Pancreas (tissue), 10 donors: ENCODE measurements around the gene COTL1. TPM values are rescaled to one million over a fixed set of nuclear protein-coding genes. Genes with fewer than 3 reads are reported as not detected.

Experiments
- ATAC-seq, 4 donors: fragments of 200-7000 bp; cut with Tn5 transposase; one replicate each; pipeline versions ENCODE4 v1.8.0 to v1.9.1; 2020; ENCODE audit warnings: mild to moderate bottlenecking in 4 of 4, moderate library complexity in 4 of 4
- DNase-seq, 6 donors: peaks; one replicate each; pipeline ENCODE4 v3.0.0-alpha.2; 2020
- FAIRE-seq: peaks from 2 replicates; lab custom pipeline; 2012; peaks lifted over from hg19 to GRCh38; lab: Jason Lieb, UNC
- H3K27ac ChIP-seq, 4 donors: fragments of 200-600 bp; sonication (generic); 1 replicate in 3 of 4; 2 replicates in 1 of 4; pipeline versions ENCODE4 v1.5.0 to v1.8.0; 2020
- H3K27me3 ChIP-seq, 4 donors: fragments of 200-600 bp; one replicate each; pipeline ENCODE4 v1.8.0; 2021
- H3K36me3 ChIP-seq, 3 donors: fragments of 200-600 bp; sonication (generic) in 1 of 3; one replicate each; pipeline versions ENCODE4 v1.5.0 to v1.8.0; 2020 to 2021
- H3K4me1 ChIP-seq, 3 donors: fragments of 200-600 bp; one replicate each; pipeline ENCODE4 v1.8.0; 2021
- H3K4me3 ChIP-seq, 4 donors: fragments of 200-600 bp; sonication (generic) in 2 of 4; one replicate each; pipeline versions ENCODE4 v1.5.0 to v1.8.0; 2020 to 2021
- H3K9me3 ChIP-seq, 4 donors: fragments of 200-600 bp; one replicate each; pipeline ENCODE4 v1.8.0; 2021
- WGBS, 2 donors: extraction: QIAGEN DNeasy Blood & Tissue Kit; methylation state at CpG; one replicate each; pipeline ENCODE4 v1.1.7; 2013; 5-methylcytosine and 5-hydroxymethylcytosine counted together
- intact Hi-C, 3 donors: fragments of 100-400 bp; cut with DNase I; formaldehyde crosslinking; loops; one replicate each; pipeline versions ENCODE4 v1.11.1 to v1.14.2; 2022
- polyA plus RNA-seq, 2 donors: library from polyadenylated mRNA; stranded (reverse); fragments of 200-250 nt; gene quantifications; one replicate each; pipeline ENCODE4 v1.2.3, GENCODE V29; 2013
- total RNA-seq, 6 donors: library from RNA; stranded (reverse); fragmentation: NEBNext Ultra II Directional in 4 of 6; extraction: Animal tissue kit (Norgen Biotek cat#: 25700) in 4 of 6; gene quantifications; one replicate each; pipeline versions ENCODE4 v1.2.1 to v1.2.4, GENCODE V29; 2021 to 2023
- TF ChIP-seq, protein P1 (sequence below), 4 donors: fragments of 200-600 bp; sonication (generic) in 3 of 4; IDR thresholded peaks; one replicate each; pipeline versions ENCODE4 v1.5.0 to v1.8.0; 2021; ENCODE audit warnings: antibody characterized with exemption in 4 of 4
- donor health status: healthy with polysubstance abuse.
- donor health status: DM: no; HTN: no; CAD: no; lungs with moderate emphysema.
- donor health status: DM: no; HTN: no; CAD: no.
- donor health status: control.
- donor health status: control.
- donor health status: Bipolar disorder and iron deficiency.
- donor health status: DM: yes; HTN: yes; CAD: no.
- donor health status: DM: no; HTN: no; CAD: no.
- donor health status: DM: no; HTN: no; CAD: no.
- donor health status: DM: yes; HTN: yes; CAD: no.

Gene COTL1
- total and polyA plus RNA-seq, 8 donors, result 6.8 to 44.3 (median 19.1) TPM

DNA sequence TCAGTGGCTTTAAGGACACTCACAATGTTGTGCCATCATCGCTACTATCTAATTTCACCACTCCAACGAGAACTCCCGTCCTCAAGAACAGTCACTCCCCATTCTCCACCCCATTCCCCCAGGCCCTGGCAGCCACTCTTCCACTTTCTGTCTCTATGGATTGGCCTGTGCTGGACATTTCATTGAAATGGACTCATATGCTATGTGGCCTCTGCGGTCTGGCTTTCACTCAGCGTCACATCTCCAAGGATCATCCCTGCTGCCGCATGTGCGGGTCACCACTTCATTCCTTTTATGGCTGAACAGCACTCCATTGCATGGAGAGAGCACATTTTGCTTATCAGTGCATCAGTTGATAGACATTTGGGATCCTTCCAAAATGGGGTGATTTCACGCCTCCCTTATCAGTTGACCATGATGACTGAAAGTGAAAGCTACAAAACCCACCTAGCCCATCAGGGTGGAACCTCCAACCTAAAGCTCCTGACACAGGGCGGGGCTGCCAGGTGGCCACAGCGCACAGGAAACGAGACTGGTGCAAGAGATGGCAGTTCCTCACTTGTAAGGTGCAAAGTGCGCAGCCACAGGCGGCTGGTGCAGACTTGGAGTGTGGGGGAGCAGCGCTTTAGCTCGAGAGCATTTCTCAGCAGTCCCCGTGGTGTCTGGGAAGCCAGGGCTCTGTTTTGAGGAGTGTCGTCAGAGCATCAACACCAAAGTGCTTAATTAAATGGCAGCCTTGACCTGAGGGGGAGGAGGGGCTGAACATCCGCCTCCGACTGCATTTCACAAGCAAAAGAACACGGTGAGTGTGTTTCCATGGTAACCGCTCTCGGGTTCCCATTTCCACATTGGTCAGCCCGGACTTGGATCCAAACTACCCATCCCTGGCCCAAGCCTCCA is 23.8 kb downstream of the COTL1 start:
- Histone ChIP-seq H3K4me1 (peaks cover 0 to 8% (median 6%) of the 10 kb centered on the region in 3 donors), H3K27ac (no peak overlapping the region), H3K9me3 (no peaks in the 10 kb centered on the region), H3K27me3 (no peaks in the 10 kb centered on the region), H3K4me3 (no peak overlapping the region), H3K36me3 (no peaks in the 10 kb centered on the region)
- intact Hi-C loops, result no loop called here
- peak in 3 of 4 donors; percentile 26 to 48 (median 34) for ATAC-seq
- FAIRE-seq, result no peak
- 75 to 77% methylated on average over 23 of the region's 23 CpGs for WGBS, 2 donors
- TF ChIP-seq, protein P1, sequence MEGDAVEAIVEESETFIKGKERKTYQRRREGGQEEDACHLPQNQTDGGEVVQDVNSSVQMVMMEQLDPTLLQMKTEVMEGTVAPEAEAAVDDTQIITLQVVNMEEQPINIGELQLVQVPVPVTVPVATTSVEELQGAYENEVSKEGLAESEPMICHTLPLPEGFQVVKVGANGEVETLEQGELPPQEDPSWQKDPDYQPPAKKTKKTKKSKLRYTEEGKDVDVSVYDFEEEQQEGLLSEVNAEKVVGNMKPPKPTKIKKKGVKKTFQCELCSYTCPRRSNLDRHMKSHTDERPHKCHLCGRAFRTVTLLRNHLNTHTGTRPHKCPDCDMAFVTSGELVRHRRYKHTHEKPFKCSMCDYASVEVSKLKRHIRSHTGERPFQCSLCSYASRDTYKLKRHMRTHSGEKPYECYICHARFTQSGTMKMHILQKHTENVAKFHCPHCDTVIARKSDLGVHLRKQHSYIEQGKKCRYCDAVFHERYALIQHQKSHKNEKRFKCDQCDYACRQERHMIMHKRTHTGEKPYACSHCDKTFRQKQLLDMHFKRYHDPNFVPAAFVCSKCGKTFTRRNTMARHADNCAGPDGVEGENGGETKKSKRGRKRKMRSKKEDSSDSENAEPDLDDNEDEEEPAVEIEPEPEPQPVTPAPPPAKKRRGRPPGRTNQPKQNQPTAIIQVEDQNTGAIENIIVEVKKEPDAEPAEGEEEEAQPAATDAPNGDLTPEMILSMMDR (IDR thresholded peaks at IDR 0.05), result no peak
- no peak for DNase-seq

DNA sequence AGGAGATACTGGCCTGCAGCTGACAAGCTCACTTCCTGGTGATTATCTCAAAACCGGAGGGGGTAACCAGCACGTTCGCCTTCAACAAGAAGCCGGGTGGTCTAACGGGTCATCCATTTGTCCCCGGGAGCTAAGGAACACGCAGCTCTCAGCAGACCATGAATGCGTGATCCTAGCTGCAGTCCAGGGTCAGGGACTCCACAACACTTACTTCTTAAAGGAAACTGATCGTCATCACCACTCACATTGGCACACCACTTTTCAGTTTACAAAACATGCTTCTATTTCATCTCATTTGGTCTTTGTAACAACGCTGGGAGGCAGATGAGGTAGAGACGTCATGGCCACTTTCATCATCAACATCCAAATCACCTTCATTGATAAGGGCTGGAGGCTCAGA is 25.2 kb downstream of the COTL1 start:
- TF ChIP-seq, protein P1 (IDR thresholded peaks at IDR 0.05), result no peak
- no peak for FAIRE-seq
- no peaks in the 10 kb centered on the region for H3K27me3 ChIP-seq
- H3K4me1 ChIP-seq, result peaks cover 0 to 8% (median 6%) of the 10 kb centered on the region in 3 donors
- H3K36me3 ChIP-seq, result no peaks in the 10 kb centered on the region
- H3K4me3 ChIP-seq, result no peak overlapping the region
- no peaks in the 10 kb centered on the region for H3K9me3 ChIP-seq
- intact Hi-C loops, result no loop called here
- no peak for DNase-seq
- no peak overlapping the region for H3K27ac ChIP-seq
- no peak for ATAC-seq
- 63 to 66% methylated on average over 11 of the region's 11 CpGs for WGBS, 2 donors

DNA sequence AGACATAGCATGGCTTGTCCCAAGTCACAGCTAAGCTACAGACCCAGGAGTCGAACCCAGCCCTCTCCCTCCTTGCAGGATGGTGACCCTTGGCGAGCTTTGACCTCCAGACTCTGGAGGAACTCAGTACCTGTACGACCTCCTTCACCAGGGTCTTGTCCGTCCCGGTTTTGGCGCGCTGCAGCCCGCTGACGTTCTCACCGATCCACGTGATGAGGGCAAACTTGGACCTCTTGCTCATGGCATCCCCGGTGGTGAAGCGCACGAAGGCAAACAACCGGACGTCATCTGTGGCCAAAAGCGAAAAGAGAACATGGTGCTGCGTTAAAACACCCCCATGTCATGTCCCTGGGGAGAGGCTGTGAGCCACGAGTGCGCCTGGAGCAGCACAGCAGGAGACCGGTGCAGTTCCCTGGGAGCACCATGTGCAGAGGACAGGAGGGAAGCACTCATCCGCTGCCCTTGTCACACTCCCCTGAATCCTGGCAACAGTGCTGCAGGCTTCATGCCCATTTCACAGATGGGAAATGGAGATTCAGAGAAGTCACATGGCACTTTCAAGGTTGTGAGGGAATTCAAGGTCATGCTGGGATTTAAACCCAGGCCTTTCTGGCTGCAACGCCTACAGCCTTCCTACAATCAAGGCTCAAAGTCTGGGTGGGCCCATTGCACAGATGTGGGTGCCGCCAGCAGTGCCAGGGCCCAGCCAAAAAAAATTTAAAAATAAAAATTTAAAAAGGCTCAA is 27.7 kb downstream of the COTL1 start:
- H3K27me3 ChIP-seq, result no peaks in the 10 kb centered on the region
- no peak overlapping the region for H3K4me3 ChIP-seq
- intact Hi-C loops, result no loop called here
- FAIRE-seq (no peak), ATAC-seq (no peak), DNase-seq (no peak)
- no peaks in the 10 kb centered on the region for H3K9me3 ChIP-seq
- peaks cover 0 to 6% (median 4%) of the 10 kb centered on the region in 3 donors for H3K4me1 ChIP-seq
- TF ChIP-seq, protein P1 (IDR thresholded peaks at IDR 0.05), result no peak
- no peaks in the 10 kb centered on the region for H3K36me3 ChIP-seq
- WGBS, 2 donors, result 89 to 90% methylated on average over 24 of the region's 24 CpGs
- no peak overlapping the region for H3K27ac ChIP-seq

DNA sequence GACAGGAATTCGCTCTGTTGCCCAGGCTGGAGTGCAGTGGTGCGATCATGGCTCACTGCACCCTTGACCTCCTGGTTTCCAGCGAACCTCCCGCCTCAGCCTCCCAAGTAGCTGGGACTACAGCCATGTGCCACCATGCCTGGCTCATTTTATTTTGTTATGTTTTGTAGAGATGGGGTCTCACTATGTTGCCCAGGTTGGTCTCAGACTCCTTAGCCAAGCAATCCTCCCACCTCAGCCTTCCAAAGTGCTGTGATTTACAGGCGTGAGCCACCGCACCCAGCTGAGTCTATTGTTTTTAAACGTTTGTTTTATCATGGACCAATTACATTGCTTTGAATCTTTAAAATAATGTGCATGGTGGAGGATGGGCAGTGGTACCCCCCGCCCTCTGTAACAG is 28.9 kb downstream of the COTL1 start:
- no peaks in the 10 kb centered on the region for H3K27me3 ChIP-seq
- TF ChIP-seq, protein P1 (IDR thresholded peaks at IDR 0.05), result no peak
- H3K9me3 ChIP-seq, result no peaks in the 10 kb centered on the region
- 88 to 93% methylated on average over 8 of the region's 8 CpGs for WGBS, 2 donors
- H3K36me3 ChIP-seq, result no peaks in the 10 kb centered on the region
- no peak overlapping the region for H3K27ac ChIP-seq
- H3K4me3 ChIP-seq, result no peak overlapping the region
- intact Hi-C loops, result no loop called here
- DNase-seq (no peak), ATAC-seq (no peak), FAIRE-seq (no peak)
- peaks cover 0 to 8% (median 0%) of the 10 kb centered on the region in 3 donors for H3K4me1 ChIP-seq
